Astrocyte of the spinal cord (primary cell): Measurements from ENCODE around the gene FAM149B1.

Experiments
- DNase-seq: peaks from one replicate; pipeline ENCODE4 v3.0.0; 2011; ENCODE audit warnings: low read depth, low spot score
- H3K4me3 ChIP-seq: 2 replicates; pipeline ENCODE4 v1.5.1; 2011; ENCODE audit warnings: low read depth, mild to moderate bottlenecking, low read length, moderate library complexity
- CTCF ChIP-seq: IDR thresholded peaks from 2 replicates; pipeline ENCODE4 v1.5.1; 2012; ENCODE audit warnings: low read depth, mild to moderate bottlenecking, low read length, inconsistent platforms
- in situ Hi-C: cut with HindIII; loops from 2 replicates; pipeline ENCODE4 v1.10.0; 2017; ENCODE audit warnings: low sequenced_read_pairs

FAM149B1 gene

GRCh38 chr10:73167783-73168464 is at the start of gene FAM149B1, which contains the start of gene ECD:
Gene FAM149B1, plus strand, starts transcription at chr10:73168119. Its CDS starts 221 bp downstream, at chr10:73168340.
Gene ECD, minus strand, starts transcription at chr10:73168008. Its CDS starts 4,071 bp downstream, at chr10:73163937.
- TF ChIP-seq CTCF, result no peak

GRCh38 chr10:73119457-73119856 is 48.5 kb upstream of the FAM149B1 start:
- H3K4me3 ChIP-seq, result no peak overlapping the region
- in situ Hi-C loops, result no loop called here
- no peak for TF ChIP-seq CTCF
- DNase-seq, result no peak

More at GRCh38 chr10:73167783-73168464, at the start of gene FAM149B1, which contains the start of gene ECD:
- DNase-seq, result peak; percentile 93
- in situ Hi-C loops, result no loop called here
- H3K4me3 ChIP-seq, result peak within 1 kb of the TSS; percentile 97

GRCh38 chr10:73119952-73120351 is 48.0 kb upstream of the FAM149B1 start:
- DNase-seq, result no peak
- no peak overlapping the region for H3K4me3 ChIP-seq
- in situ Hi-C loops, result no loop called here
- no peak for TF ChIP-seq CTCF

GRCh38 chr10:73126343-73126742 is 41.6 kb upstream of the FAM149B1 start:
- TF ChIP-seq CTCF, result no peak
- DNase-seq, result no peak
- in situ Hi-C loops, result no loop called here
- no peak overlapping the region for H3K4me3 ChIP-seq

GRCh38 chr10:73131301-73131700 is 36.6 kb upstream of the FAM149B1 start:
- no peak for DNase-seq
- no peak overlapping the region for H3K4me3 ChIP-seq
- no peak for TF ChIP-seq CTCF
- in situ Hi-C loops, result no loop called here

GRCh38 chr10:73131913-73132686 is 35.8 kb upstream of the FAM149B1 start:
- H3K4me3 ChIP-seq, result no peak overlapping the region
- DNase-seq, result no peak
- TF ChIP-seq CTCF, result no peak
- in situ Hi-C loops, result no loop called here
